Measurements from ENCODE around the gene MRNIP.

Gene MRNIP

GRCh38 chr5:179866241-179867078 is 7.8 kb upstream of the MRNIP start:
- H3K4me1 ChIP-seq (ENCODE audit: control insufficient read depth, insufficient read depth, low read length, poor library complexity, severe bottlenecking) = no peaks in the 10 kb centered on the region
- H3K27ac ChIP-seq (ENCODE audit: insufficient read depth, low read length, poor library complexity, severe bottlenecking) = no peak overlapping the region
- peaks cover 11% of the 10 kb centered on the region for H3K36me3 ChIP-seq (ENCODE audit: control insufficient read depth, insufficient read depth, low read length)
- H3K9me3 ChIP-seq (ENCODE audit: control insufficient read depth, low read length) = no peaks in the 10 kb centered on the region
- no peaks in the 10 kb centered on the region for H3K27me3 ChIP-seq (replicated peaks; ENCODE audit: control insufficient read depth, insufficient read depth, low read length, poor library complexity, severe bottlenecking)
- no peak for DNase-seq
- H3K4me3 ChIP-seq (ENCODE audit: insufficient read depth, low read depth, low read length, poor library complexity, severe bottlenecking) = no peak overlapping the region

- H3K27ac ChIP-seq (ENCODE audit: insufficient read depth, low read length, poor library complexity, severe bottlenecking) = no peak overlapping the region
Observed at GRCh38 chr5:179865491-179866240, 7.0 kb upstream of the MRNIP start.

GRCh38 chr5:179864686-179865085 is 6.1 kb upstream of the MRNIP start:
- H3K36me3 ChIP-seq (ENCODE audit: control insufficient read depth, insufficient read depth, low read length) = peaks cover 5% of the 10 kb centered on the region
- H3K27me3 ChIP-seq (replicated peaks; ENCODE audit: control insufficient read depth, insufficient read depth, low read length, poor library complexity, severe bottlenecking) = no peaks in the 10 kb centered on the region
- H3K27ac ChIP-seq (ENCODE audit: insufficient read depth, low read length, poor library complexity, severe bottlenecking) = no peak overlapping the region
- no peaks in the 10 kb centered on the region for H3K4me1 ChIP-seq (ENCODE audit: control insufficient read depth, insufficient read depth, low read length, poor library complexity, severe bottlenecking)
- no peak overlapping the region for H3K4me3 ChIP-seq (ENCODE audit: insufficient read depth, low read depth, low read length, poor library complexity, severe bottlenecking)
- no peaks in the 10 kb centered on the region for H3K9me3 ChIP-seq (ENCODE audit: control insufficient read depth, low read length)
- DNase-seq = no peak

More at GRCh38 chr5:179865491-179866240, 7.0 kb upstream of the MRNIP start:
- no peaks in the 10 kb centered on the region for H3K27me3 ChIP-seq (replicated peaks; ENCODE audit: control insufficient read depth, insufficient read depth, low read length, poor library complexity, severe bottlenecking)
- no peak overlapping the region for H3K4me3 ChIP-seq (ENCODE audit: insufficient read depth, low read depth, low read length, poor library complexity, severe bottlenecking)
- H3K9me3 ChIP-seq (ENCODE audit: control insufficient read depth, low read length) = no peaks in the 10 kb centered on the region
- DNase-seq = no peak
- no peaks in the 10 kb centered on the region for H3K4me1 ChIP-seq (ENCODE audit: control insufficient read depth, insufficient read depth, low read length, poor library complexity, severe bottlenecking)
- peaks cover 5% of the 10 kb centered on the region for H3K36me3 ChIP-seq (ENCODE audit: control insufficient read depth, insufficient read depth, low read length)

GRCh38 chr5:179863449-179864085 is 5.0 kb upstream of the MRNIP start:
- no peak for DNase-seq
- H3K27ac ChIP-seq (ENCODE audit: insufficient read depth, low read length, poor library complexity, severe bottlenecking) = no peak overlapping the region
- no peaks in the 10 kb centered on the region for H3K9me3 ChIP-seq (ENCODE audit: control insufficient read depth, low read length)
- H3K27me3 ChIP-seq (replicated peaks; ENCODE audit: control insufficient read depth, insufficient read depth, low read length, poor library complexity, severe bottlenecking) = no peaks in the 10 kb centered on the region
- no peak overlapping the region for H3K4me3 ChIP-seq (ENCODE audit: insufficient read depth, low read depth, low read length, poor library complexity, severe bottlenecking)
- no peaks in the 10 kb centered on the region for H3K4me1 ChIP-seq (ENCODE audit: control insufficient read depth, insufficient read depth, low read length, poor library complexity, severe bottlenecking)
- H3K36me3 ChIP-seq (ENCODE audit: control insufficient read depth, insufficient read depth, low read length) = peaks cover 4% of the 10 kb centered on the region

- Histone ChIP-seq H3K9me3 (ENCODE audit: control insufficient read depth, low read length) (no peaks in the 10 kb centered on the region), H3K27me3 (replicated peaks; ENCODE audit: control insufficient read depth, insufficient read depth, low read length, poor library complexity, severe bottlenecking) (no peaks in the 10 kb centered on the region), H3K4me3 (ENCODE audit: insufficient read depth, low read depth, low read length, poor library complexity, severe bottlenecking) (no peak overlapping the region), H3K27ac (ENCODE audit: insufficient read depth, low read length, poor library complexity, severe bottlenecking) (no peak overlapping the region), H3K4me1 (ENCODE audit: control insufficient read depth, insufficient read depth, low read length, poor library complexity, severe bottlenecking) (no peaks in the 10 kb centered on the region), H3K36me3 (ENCODE audit: control insufficient read depth, insufficient read depth, low read length) (peaks cover 3% of the 10 kb centered on the region)
- DNase-seq = no peak
Observed at GRCh38 chr5:179862891-179863290, 4.3 kb upstream of the MRNIP start.

GRCh38 chr5:179862296-179862695 is 3.7 kb upstream of the MRNIP start:
- Histone ChIP-seq H3K27me3 (replicated peaks; ENCODE audit: control insufficient read depth, insufficient read depth, low read length, poor library complexity, severe bottlenecking) (no peaks in the 10 kb centered on the region), H3K36me3 (ENCODE audit: control insufficient read depth, insufficient read depth, low read length) (peaks cover 3% of the 10 kb centered on the region), H3K4me1 (ENCODE audit: control insufficient read depth, insufficient read depth, low read length, poor library complexity, severe bottlenecking) (no peaks in the 10 kb centered on the region), H3K9me3 (ENCODE audit: control insufficient read depth, low read length) (no peaks in the 10 kb centered on the region), H3K27ac (ENCODE audit: insufficient read depth, low read length, poor library complexity, severe bottlenecking) (no peak overlapping the region), H3K4me3 (ENCODE audit: insufficient read depth, low read depth, low read length, poor library complexity, severe bottlenecking) (no peak overlapping the region)
- DNase-seq = no peak

GRCh38 chr5:179860301-179860700 is 1.7 kb upstream of the MRNIP start:
- H3K4me1 ChIP-seq (ENCODE audit: control insufficient read depth, insufficient read depth, low read length, poor library complexity, severe bottlenecking) = no peaks in the 10 kb centered on the region
- H3K36me3 ChIP-seq (ENCODE audit: control insufficient read depth, insufficient read depth, low read length) = peaks cover 3% of the 10 kb centered on the region
- no peaks in the 10 kb centered on the region for H3K27me3 ChIP-seq (replicated peaks; ENCODE audit: control insufficient read depth, insufficient read depth, low read length, poor library complexity, severe bottlenecking)
- H3K27ac ChIP-seq (ENCODE audit: insufficient read depth, low read length, poor library complexity, severe bottlenecking) = no peak overlapping the region
- H3K4me3 ChIP-seq (ENCODE audit: insufficient read depth, low read depth, low read length, poor library complexity, severe bottlenecking) = no peak overlapping the region
- no peaks in the 10 kb centered on the region for H3K9me3 ChIP-seq (ENCODE audit: control insufficient read depth, low read length)
- DNase-seq = no peak

GRCh38 chr5:179858241-179858585 is 404 bp downstream of the MRNIP start:
- H3K4me3 ChIP-seq (ENCODE audit: insufficient read depth, low read depth, low read length, poor library complexity, severe bottlenecking) = peak overlapping the region; percentile 64
- peaks cover 4% of the 10 kb centered on the region for H3K36me3 ChIP-seq (ENCODE audit: control insufficient read depth, insufficient read depth, low read length)
- no peaks in the 10 kb centered on the region for H3K9me3 ChIP-seq (ENCODE audit: control insufficient read depth, low read length)
- DNase-seq = peak in 2 of 3 donors; percentile 16 to 24
- H3K27ac ChIP-seq (ENCODE audit: insufficient read depth, low read length, poor library complexity, severe bottlenecking) = peak overlapping the region; percentile 57
- H3K27me3 ChIP-seq (replicated peaks; ENCODE audit: control insufficient read depth, insufficient read depth, low read length, poor library complexity, severe bottlenecking) = no peaks in the 10 kb centered on the region
- no peaks in the 10 kb centered on the region for H3K4me1 ChIP-seq (ENCODE audit: control insufficient read depth, insufficient read depth, low read length, poor library complexity, severe bottlenecking)

- no peaks in the 10 kb centered on the region for H3K4me1 ChIP-seq (ENCODE audit: control insufficient read depth, insufficient read depth, low read length, poor library complexity, severe bottlenecking)
- no peaks in the 10 kb centered on the region for H3K9me3 ChIP-seq (ENCODE audit: control insufficient read depth, low read length)
- no peak for DNase-seq
- no peak overlapping the region for H3K27ac ChIP-seq (ENCODE audit: insufficient read depth, low read length, poor library complexity, severe bottlenecking)
- no peaks in the 10 kb centered on the region for H3K27me3 ChIP-seq (replicated peaks; ENCODE audit: control insufficient read depth, insufficient read depth, low read length, poor library complexity, severe bottlenecking)
- no peak overlapping the region for H3K4me3 ChIP-seq (ENCODE audit: insufficient read depth, low read depth, low read length, poor library complexity, severe bottlenecking)
- H3K36me3 ChIP-seq (ENCODE audit: control insufficient read depth, insufficient read depth, low read length) = peaks cover 32% of the 10 kb centered on the region
Observed at GRCh38 chr5:179854356-179854755, 4.3 kb downstream of the MRNIP start.

All from effector memory CD4-positive, alpha-beta T cell (primary cell).